T-cell (primary cell): ENCODE results near the gene MSH2. TPM values are rescaled to one million over a fixed set of nuclear protein-coding genes. Genes with fewer than 3 reads are reported as not detected.
"Not testable (repeated sequence)": the region's sequence is repeated elsewhere in the genome, so short reads cannot be mapped to it uniquely, and the experiment has no call there.

ENCODE experiments used
- ATAC-seq, 4 experiments: fragments of 200-7000 bp in 3 of 4; fragments of 150-1000 bp in 1 of 4; cut with Tn5 transposase; replicated peaks in 1 of 4; 1 replicate in 3 of 4; 2 replicates in 1 of 4; pipeline ENCODE4 v1.10.0; 2021; ENCODE audit warnings: moderate library complexity in 3 of 4, mild to moderate bottlenecking in 2 of 4, moderate number of reproducible peaks in 1 of 4
- CTCF ChIA-PET, 2 donors: fragments of 300-600 bp; sonication (Branson Sonifier 250); formaldehyde crosslinking; loops; one replicate each; lab custom pipeline; 2022; ENCODE audit warnings: antibody characterized with exemption in 2 of 2; lab: Charles Lee
- POLR2A ChIA-PET, 2 donors: fragments of 300-600 bp; sonication (Branson Sonifier 250); formaldehyde crosslinking; loops; one replicate each; lab custom pipeline; 2022; ENCODE audit warnings: antibody characterized with exemption in 2 of 2; lab: Charles Lee
- DNase-seq, 35 experiments: peaks; one replicate each; pipeline versions ENCODE4 v3.0.0 to v3.0.0-alpha.2; 2013 to 2023
- H3K27ac ChIP-seq: one replicate; pipeline ENCODE4 v1.5.1; 2013; ENCODE audit warnings: low read length
- H3K27me3 ChIP-seq, 2 experiments: replicated peaks in 1 of 2; 1 replicate in 1 of 2; 2 replicates in 1 of 2; pipeline versions ENCODE4 v1.6.1 to v1.7.0; 2013; ENCODE audit warnings: low read length in 1 of 2, mixed read lengths in 1 of 2; ENCODE audit not compliant: control insufficient read depth in 2 of 2, insufficient read depth in 2 of 2; ENCODE audit errors: extremely low read depth in 1 of 2
- H3K36me3 ChIP-seq, 2 donors: 1 replicate in 1 of 2; 2 replicates in 1 of 2; pipeline versions ENCODE4 v1.6.1 to v1.7.0; 2013; ENCODE audit warnings: low read length in 1 of 2; ENCODE audit not compliant: control insufficient read depth in 2 of 2, insufficient read depth in 1 of 2; ENCODE audit errors: extremely low read depth in 1 of 2
- H3K4me1 ChIP-seq, 2 experiments: 1 replicate in 1 of 2; 2 replicates in 1 of 2; pipeline versions ENCODE4 v1.6.1 to v1.7.0; 2013; ENCODE audit warnings: low read length in 2 of 2, mixed read lengths in 1 of 2; ENCODE audit not compliant: insufficient read depth in 2 of 2, control insufficient read depth in 1 of 2; ENCODE audit errors: extremely low read depth in 1 of 2
- H3K4me3 ChIP-seq, 2 donors: 1 replicate in 1 of 2; 2 replicates in 1 of 2; pipeline versions ENCODE4 v1.5.1 to v1.7.0; 2013; ENCODE audit warnings: mild to moderate bottlenecking in 2 of 2, low read length in 1 of 2, moderate library complexity in 1 of 2; ENCODE audit not compliant: control insufficient read depth in 1 of 2; ENCODE audit errors: extremely low read depth in 1 of 2
- H3K9me3 ChIP-seq: 2 replicates; pipeline ENCODE4 v1.7.0; 2013
- H3K27ac Mint-ChIP-seq, 2 donors: one replicate each; pipeline ENCODE4 v1.8.0; 2020 to 2021; ENCODE audit warnings: mild to moderate bottlenecking in 2 of 2, mixed read lengths in 2 of 2
- H3K27me3 Mint-ChIP-seq, 2 donors: one replicate each; pipeline ENCODE4 v1.8.0; 2021 to 2022; ENCODE audit warnings: mixed read lengths in 2 of 2
- H3K36me3 Mint-ChIP-seq: one replicate; pipeline ENCODE4 v1.8.0; 2021; ENCODE audit warnings: mixed read lengths
- H3K4me1 Mint-ChIP-seq, 3 donors: one replicate each; pipeline ENCODE4 v1.8.0; 2020 to 2022; ENCODE audit warnings: mixed read lengths in 3 of 3, mild to moderate bottlenecking in 1 of 3
- H3K4me3 Mint-ChIP-seq, 3 donors: one replicate each; pipeline ENCODE4 v1.8.0; 2020 to 2022; ENCODE audit warnings: mild to moderate bottlenecking in 3 of 3, mixed read lengths in 3 of 3, moderate library complexity in 3 of 3
- H3K9me3 Mint-ChIP-seq, 3 donors: one replicate each; pipeline ENCODE4 v1.8.0; 2020 to 2022; ENCODE audit warnings: mixed read lengths in 3 of 3
- WGBS: methylation state at CpG from one replicate; pipeline ENCODE4 v1.1.5; 2013; ENCODE audit warnings: missing lambda C conversion rate; ENCODE audit not compliant: insufficient coverage; 5-methylcytosine and 5-hydroxymethylcytosine counted together
- total RNA-seq, 35 experiments: library from RNA in 6 of 35; stranded (reverse) in 6 of 35; fragments of 120-200 nt in 1 of 35; gene quantifications; one replicate each; pipeline versions ENCODE4 v1.2.1 to v1.2.4 and lab custom pipeline; 2013 to 2026

Gene MSH2
- total RNA-seq, 5 donors from 2014 or later (not counting 1 experiment from before 2014, with no cell fraction given), result 16.6 to 29.1 (median 23.2) TPM

- H3K4me3 Mint-ChIP-seq, H3K27ac Mint-ChIP-seq, H3K27me3 Mint-ChIP-seq, CTCF ChIA-PET, H3K27me3 ChIP-seq, POLR2A ChIA-PET, DNase-seq, H3K4me3 ChIP-seq, H3K4me1 ChIP-seq, ATAC-seq, H3K9me3 ChIP-seq, H3K9me3 Mint-ChIP-seq, H3K27ac ChIP-seq, H3K4me1 Mint-ChIP-seq: not testable (repeated sequence)
- peaks cover 5 to 18% of the 10 kb centered on the region in 2 donors for H3K36me3 ChIP-seq
- H3K36me3 Mint-ChIP-seq, result peaks cover 33% of the 10 kb centered on the region
- no CpG with 5 or more reads among the region's 31 CpGs for whole genome bisulfite sequencing
These were observed 30.5 kb downstream of the MSH2 start for GRCh38 chr2:47433445-47433844.

DNA sequence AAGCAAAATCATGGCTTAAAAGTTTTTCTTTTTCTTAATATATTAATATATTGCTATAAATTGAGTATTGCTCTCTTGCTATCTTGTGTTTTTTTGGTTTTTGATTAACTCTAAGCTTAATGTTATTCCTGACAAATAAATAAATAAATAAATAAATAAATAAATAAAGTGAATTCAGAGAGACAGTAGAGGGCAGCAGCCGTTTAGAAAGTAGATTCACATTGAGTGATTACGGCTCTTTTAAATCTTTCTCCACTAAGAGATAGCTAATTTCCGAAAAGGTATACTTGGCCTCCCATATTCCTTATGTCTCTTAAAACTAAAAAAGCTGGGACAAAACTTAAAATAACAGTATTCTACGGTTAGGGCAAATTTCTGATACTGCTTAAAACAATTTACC, 34.3 kb downstream of the MSH2 start:
- 92% methylated on average over 2 of the region's 4 CpGs for WGBS
- Histone ChIP-seq H3K4me1 (no peaks in the 10 kb centered on the region), H3K27me3 (no peaks in the 10 kb centered on the region), H3K9me3 (no peaks in the 10 kb centered on the region), H3K36me3 (peaks cover 0 to 8% of the 10 kb centered on the region in 2 donors), H3K27ac (no peak overlapping the region), H3K4me3 (no peak overlapping the region)
- H3K27ac Mint-ChIP-seq, result no peak overlapping the region
- no peaks in the 10 kb centered on the region for H3K27me3 Mint-ChIP-seq
- ChIA-PET POLR2A (no interaction called here), CTCF (interaction anchor here (0.6 to 1.8 kb wide), 4 partner anchors 9 to 330 kb away, joined by 3 to 12 read pairs (median 4); partner anchors contain the start of gene MSH2 (in 1 of the 2))
- H3K9me3 Mint-ChIP-seq, result no peaks in the 10 kb centered on the region
- no peak overlapping the region for H3K4me3 Mint-ChIP-seq
- H3K4me1 Mint-ChIP-seq, result peaks cover 0 to 2% (median 0%) of the 10 kb centered on the region in 3 donors
- DNase-seq, result peak in 1 of 35 experiments; percentile 12
- ATAC-seq, result no peak
- peaks cover 19% of the 10 kb centered on the region for H3K36me3 Mint-ChIP-seq

DNA sequence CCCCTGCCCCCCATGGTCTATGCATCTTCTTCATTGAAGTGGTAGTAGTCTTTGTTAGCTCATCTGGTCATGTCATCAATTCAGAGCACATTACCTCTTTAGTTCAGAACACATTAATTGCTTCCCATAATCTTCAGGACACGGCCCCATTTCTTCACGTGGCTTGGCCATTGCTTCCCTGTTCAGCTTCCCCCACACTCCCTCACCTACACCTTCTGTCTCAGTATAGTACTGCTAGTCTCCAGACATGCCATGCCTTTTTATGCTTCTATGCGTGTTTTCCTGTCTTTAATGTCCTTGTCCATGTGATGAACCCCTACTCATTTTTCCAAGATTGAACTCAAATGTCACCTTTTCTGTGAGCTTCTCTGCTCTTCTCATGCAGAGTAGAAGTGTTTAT, 35.1 kb downstream of the MSH2 start:
- no peak overlapping the region for H3K4me3 ChIP-seq
- Mint-ChIP-seq H3K36me3 (peaks cover 22% of the 10 kb centered on the region), H3K4me3 (no peak overlapping the region), H3K27ac (no peak overlapping the region), H3K9me3 (no peaks in the 10 kb centered on the region), H3K27me3 (no peaks in the 10 kb centered on the region), H3K4me1 (peaks cover 4 to 6% (median 5%) of the 10 kb centered on the region in 3 donors)
- DNase-seq (no peak), ATAC-seq (no peak)
- H3K27ac ChIP-seq, result no peak overlapping the region
- CTCF ChIA-PET, result interaction anchor here in 1 of 2 donors (1.8 kb wide), 1 partner anchor 329 kb away, joined by 12 read pairs; no protein-coding TSS in a partner anchor
- no peaks in the 10 kb centered on the region for H3K27me3 ChIP-seq
- no peaks in the 10 kb centered on the region for H3K4me1 ChIP-seq
- H3K9me3 ChIP-seq, result no peaks in the 10 kb centered on the region
- POLR2A ChIA-PET, result no interaction called here
- peaks cover 0 to 7% of the 10 kb centered on the region in 2 donors for H3K36me3 ChIP-seq
- 93% methylated on average over 2 of the region's 3 CpGs for WGBS

DNA sequence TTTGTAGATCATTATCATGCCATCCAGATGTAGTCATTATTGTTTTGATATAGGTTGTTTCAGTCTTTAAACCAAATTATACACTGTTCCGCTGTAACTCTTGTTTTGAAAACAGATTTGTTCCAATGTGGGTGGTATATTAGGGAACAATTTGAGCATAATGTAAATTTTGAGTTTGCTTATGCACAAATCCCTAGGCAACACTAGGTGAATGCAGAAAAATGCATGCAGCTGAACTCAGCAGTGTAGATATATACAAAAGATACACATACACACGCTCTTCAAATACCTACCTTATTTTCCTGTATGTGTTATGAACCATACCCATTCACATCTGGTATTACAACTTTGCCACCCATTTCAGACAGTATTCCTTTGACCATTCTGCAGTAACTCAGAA, 35.8 kb downstream of the MSH2 start:
- CTCF ChIA-PET, result no interaction called here
- no peak overlapping the region for H3K4me3 ChIP-seq
- H3K9me3 Mint-ChIP-seq, result no peaks in the 10 kb centered on the region
- POLR2A ChIA-PET, result no interaction called here
- H3K4me1 ChIP-seq, result no peaks in the 10 kb centered on the region
- DNase-seq (no peak), ATAC-seq (no peak)
- H3K36me3 ChIP-seq, result peaks cover 0 to 7% of the 10 kb centered on the region in 2 donors
- H3K36me3 Mint-ChIP-seq, result peaks cover 24% of the 10 kb centered on the region
- no peaks in the 10 kb centered on the region for H3K27me3 Mint-ChIP-seq
- H3K9me3 ChIP-seq, result no peaks in the 10 kb centered on the region
- H3K4me1 Mint-ChIP-seq, result peaks cover 6 to 9% (median 8%) of the 10 kb centered on the region in 3 donors
- H3K4me3 Mint-ChIP-seq, result no peak overlapping the region
- no peaks in the 10 kb centered on the region for H3K27me3 ChIP-seq
- 86% methylated on average over 1 of the region's 2 CpGs for WGBS
- H3K27ac ChIP-seq, result no peak overlapping the region
- no peak overlapping the region for H3K27ac Mint-ChIP-seq

DNA sequence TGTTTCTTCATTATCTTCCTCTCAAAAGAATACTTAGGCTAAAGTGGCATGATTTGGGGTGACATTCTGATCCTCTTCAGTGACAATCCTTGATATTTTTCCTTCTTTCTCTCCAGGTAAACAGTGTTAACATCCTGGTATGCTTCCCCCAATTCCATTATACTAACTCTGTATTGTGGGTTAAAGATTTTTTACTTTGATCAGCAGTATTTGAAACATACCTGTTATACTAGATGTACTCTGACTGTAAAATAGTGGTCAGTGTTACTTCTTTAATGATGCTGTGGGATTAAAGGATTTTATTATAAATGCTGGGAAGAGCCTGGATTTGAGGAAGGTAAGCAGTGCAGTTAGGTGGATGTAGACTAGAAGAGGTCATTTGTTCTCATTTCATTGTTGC, 48.8 kb downstream of the MSH2 start:
- H3K4me3 Mint-ChIP-seq, result no peak overlapping the region
- CTCF ChIA-PET, result no interaction called here
- Histone ChIP-seq H3K27ac (no peak overlapping the region), H3K27me3 (no peaks in the 10 kb centered on the region), H3K9me3 (no peaks in the 10 kb centered on the region), H3K4me3 (no peak overlapping the region), H3K4me1 (no peaks in the 10 kb centered on the region), H3K36me3 (peaks cover 0 to 7% of the 10 kb centered on the region in 2 donors)
- ATAC-seq, result no peak
- no peaks in the 10 kb centered on the region for H3K4me1 Mint-ChIP-seq
- DNase-seq, result no peak
- POLR2A ChIA-PET, result no interaction called here
- no peaks in the 10 kb centered on the region for H3K27me3 Mint-ChIP-seq
- H3K36me3 Mint-ChIP-seq, result peaks cover 56% of the 10 kb centered on the region
- H3K27ac Mint-ChIP-seq, result no peak overlapping the region
- H3K9me3 Mint-ChIP-seq, result no peaks in the 10 kb centered on the region

GRCh38 chr2:47452761-47453160, 49.8 kb downstream of the MSH2 start:
- Histone ChIP-seq H3K27ac (no peak overlapping the region), H3K27me3 (no peaks in the 10 kb centered on the region), H3K4me1 (peaks cover 0 to 2% of the 10 kb centered on the region in 2 experiments), H3K36me3 (peaks cover 0 to 4% of the 10 kb centered on the region in 2 donors), H3K4me3 (no peak overlapping the region), H3K9me3 (no peaks in the 10 kb centered on the region)
- Mint-ChIP-seq H3K4me3 (no peak overlapping the region), H3K4me1 (peaks cover under 1 to 3% (median 3%) of the 10 kb centered on the region in 3 donors), H3K9me3 (no peaks in the 10 kb centered on the region), H3K27me3 (no peaks in the 10 kb centered on the region), H3K36me3 (peaks cover 61% of the 10 kb centered on the region), H3K27ac (no peak overlapping the region)
- ChIA-PET POLR2A (no interaction called here), CTCF (no interaction called here)
- no peak for DNase-seq
- no peak for ATAC-seq
- no CpG with 5 or more reads among the region's 2 CpGs for WGBS

GRCh38 chr2:47454818-47455217, 51.9 kb downstream of the MSH2 start:
- H3K4me3 Mint-ChIP-seq, DNase-seq, H3K4me3 ChIP-seq, H3K4me1 ChIP-seq, H3K9me3 Mint-ChIP-seq, H3K9me3 ChIP-seq, ATAC-seq, POLR2A ChIA-PET, H3K27ac Mint-ChIP-seq, H3K27me3 ChIP-seq, H3K27me3 Mint-ChIP-seq, CTCF ChIA-PET, H3K27ac ChIP-seq, H3K36me3 ChIP-seq: not testable (repeated sequence)
- peaks cover 14 to 17% (median 15%) of the 10 kb centered on the region in 3 donors for H3K4me1 Mint-ChIP-seq
- peaks cover 59% of the 10 kb centered on the region for H3K36me3 Mint-ChIP-seq
- whole genome bisulfite sequencing, result no CpG with 5 or more reads among the region's 5 CpGs
